GM21529 (cell line): Measurements from ENCODE around the gene PRAMEF27.
"Not testable (repeated sequence)": the region's sequence is repeated elsewhere in the genome, so short reads cannot be mapped to it uniquely, and the experiment has no call there.

ENCODE experiments used
- ATAC-seq: cut with Tn5 transposase; IDR thresholded peaks from one replicate; pipeline ENCODE4 v1.9.1; 2021; ENCODE audit not compliant: unreplicated experiment

Gene PRAMEF27

DNA sequence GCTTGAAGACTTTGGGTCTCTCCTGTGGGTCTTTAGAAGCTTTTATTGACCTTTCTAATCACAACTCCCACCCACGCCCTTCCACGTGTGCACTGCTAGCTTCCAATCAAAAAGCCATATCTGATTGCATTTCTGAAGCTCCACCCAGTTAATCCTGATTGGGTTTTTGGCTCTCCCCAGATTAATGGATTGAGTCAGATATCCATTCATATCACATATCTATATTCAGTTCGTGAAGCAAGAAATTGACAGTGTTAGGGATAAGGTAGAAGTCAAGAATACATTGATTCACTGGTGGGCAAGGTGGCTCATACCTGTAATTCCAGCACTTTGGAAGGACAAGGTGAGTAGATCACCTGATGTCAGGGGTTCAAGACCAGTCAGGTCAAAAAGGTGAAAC is at the start of gene PRAMEF27:
TSS of gene PRAMEF27 (minus strand) at position 101 of the 400 bp plus-strand sequence. CDS start 2,916 bp downstream, outside the sequence.
- ATAC-seq = not testable (repeated sequence)

DNA sequence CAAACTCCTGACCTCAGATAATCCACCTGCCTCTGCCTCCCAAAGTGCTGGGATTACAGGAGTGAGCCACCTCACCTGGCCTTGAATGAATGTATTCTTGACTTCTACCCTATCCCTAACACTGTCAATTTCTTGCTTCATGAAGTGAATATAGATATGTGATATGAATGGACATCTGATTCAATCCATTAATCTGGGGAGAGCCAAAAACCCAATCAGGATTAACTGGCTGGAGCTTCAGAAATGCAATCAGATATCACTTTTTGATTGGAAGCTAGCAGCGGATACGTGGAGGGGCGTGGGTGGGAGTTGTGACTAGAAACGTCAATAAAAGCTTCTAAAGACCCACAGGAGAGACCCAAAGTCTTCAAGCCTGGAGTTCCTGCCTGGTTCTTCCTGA is 14.1 kb upstream of the PRAMEF27 start, which contains the start of gene PRAMEF25:
TSS of gene PRAMEF25 (plus strand) at position 301 of the 400 bp plus-strand sequence. CDS start 2,920 bp downstream, outside the sequence.
- not testable (repeated sequence) for ATAC-seq

DNA sequence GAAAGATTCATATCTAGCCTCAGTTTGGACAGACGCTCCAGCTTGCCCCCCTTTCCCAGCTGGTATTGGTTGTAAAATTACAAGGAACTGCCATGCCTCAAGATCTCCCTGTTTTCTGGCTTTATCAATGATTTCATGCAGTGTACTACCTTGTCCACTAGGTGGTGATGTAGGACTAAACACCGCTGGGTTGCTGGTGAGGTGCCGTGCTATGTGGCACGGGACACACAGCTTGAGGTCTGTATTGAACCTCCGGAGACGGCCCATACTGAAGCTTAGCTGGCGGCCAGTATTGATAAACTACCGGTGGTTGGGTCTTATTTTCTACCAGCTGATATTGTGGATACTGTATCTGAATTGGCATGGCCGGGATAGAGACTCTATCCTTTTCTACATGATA is 36.5 kb downstream of the PRAMEF27 start:
- not testable (repeated sequence) for ATAC-seq

DNA sequence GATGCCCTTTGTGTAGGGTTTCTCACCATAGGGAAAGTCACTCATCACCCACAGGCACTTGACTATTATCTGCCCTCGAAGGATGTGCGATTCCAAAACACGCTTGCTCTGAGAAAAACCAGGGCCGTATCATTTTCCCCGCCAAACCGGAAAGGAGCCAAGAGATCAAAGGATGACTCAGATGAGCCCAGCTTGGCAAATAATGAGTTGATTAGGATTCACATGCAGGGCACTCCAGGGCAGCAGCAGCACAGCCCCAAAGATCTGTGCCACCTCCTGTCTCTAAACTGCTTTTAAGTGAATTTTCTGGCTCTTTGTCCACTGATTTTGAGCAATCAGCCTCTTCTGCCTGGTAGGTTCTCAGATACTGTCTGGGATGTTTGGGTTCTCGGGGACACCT is 44.4 kb downstream of the PRAMEF27 start:
- ATAC-seq = not testable (repeated sequence)

DNA sequence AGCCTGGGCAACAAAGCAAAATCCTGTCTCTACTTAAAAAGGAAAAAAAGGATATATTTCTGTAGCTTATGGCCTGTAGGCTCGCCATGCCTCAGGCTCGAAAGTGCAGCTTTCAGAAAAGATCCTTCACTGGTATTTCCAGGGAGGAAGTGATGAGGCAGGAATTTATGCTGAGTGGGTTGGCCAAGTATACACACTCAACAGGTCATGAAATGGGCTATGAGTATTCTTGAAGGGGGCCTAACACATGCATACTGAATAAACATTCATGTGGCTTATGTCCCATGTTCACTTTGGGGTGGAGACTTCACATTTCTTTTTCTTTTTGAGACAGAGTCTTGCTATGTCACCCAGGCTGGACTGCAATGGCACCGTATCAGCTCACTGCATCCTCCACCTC is 47.0 kb downstream of the PRAMEF27 start:
- ATAC-seq = not testable (repeated sequence)

DNA sequence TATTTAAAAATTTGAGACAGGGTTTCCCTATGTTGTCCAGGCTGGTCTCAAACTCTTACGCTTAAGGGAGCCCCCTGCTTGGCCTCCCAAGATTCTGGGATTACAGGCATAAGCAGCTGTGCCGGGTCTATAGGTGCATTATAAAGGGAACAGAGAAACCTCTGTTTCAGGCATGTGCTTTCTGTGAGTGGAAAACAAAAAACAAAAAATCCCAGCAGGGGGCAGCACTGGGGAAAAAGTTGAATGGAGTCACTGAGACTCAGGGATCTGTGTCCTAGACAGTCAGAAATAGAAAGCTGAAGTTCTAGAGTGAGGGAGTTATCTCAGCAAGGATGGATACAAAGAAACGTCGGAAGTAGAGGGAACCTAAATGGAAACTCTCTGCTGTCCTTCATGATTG is 50.6 kb downstream of the PRAMEF27 start:
- ATAC-seq = not testable (repeated sequence)
